HepG2 (cell line): ENCODE results near the gene SNRPD1. TPM values are rescaled to one million over a fixed set of nuclear protein-coding genes. Genes with fewer than 3 reads are reported as not detected.

Source experiments
- CERS6 ChIP-seq: sonication (generic); formaldehyde crosslinking; IDR thresholded peaks from 2 replicates; pipeline ENCODE4 v1.5.0; 2020; ENCODE audit warnings: missing genetic modification reagents
- FOSL1 ChIP-seq: sonication (generic); formaldehyde crosslinking; IDR thresholded peaks from 2 replicates; pipeline ENCODE4 v1.9.0; 2021; ENCODE audit warnings: missing genetic modification reagents, borderline replicate concordance
- FOXC1 ChIP-seq: sonication (generic); formaldehyde crosslinking; IDR thresholded peaks from 2 replicates; pipeline ENCODE4 v1.8.0; 2022; ENCODE audit warnings: mild to moderate bottlenecking, missing genetic modification reagents, borderline replicate concordance
- HNRNPLL ChIP-seq: fragments of 200-400 bp; formaldehyde crosslinking; IDR thresholded peaks from 2 replicates; pipeline ENCODE4 v1.6.1; 2017; ENCODE audit warnings: mild to moderate bottlenecking, low read depth, low read length; ENCODE audit not compliant: poor library complexity, severe bottlenecking
- MAFG ChIP-seq: sonication (generic); formaldehyde crosslinking; IDR thresholded peaks from 2 replicates; pipeline ENCODE4 v1.5.1; 2020; ENCODE audit warnings: mild to moderate bottlenecking, missing genetic modification reagents
- RBFOX2 ChIP-seq: fragments of 200-400 bp; formaldehyde crosslinking; IDR thresholded peaks from 2 replicates; pipeline ENCODE4 v1.6.1; 2017; ENCODE audit warnings: low read depth, mild to moderate bottlenecking, low read length
- SAP130 ChIP-seq: IDR thresholded peaks from 2 replicates; pipeline ENCODE4 v1.6.1; 2016; ENCODE audit warnings: low read depth
- SOX13 ChIP-seq, 3 experiments: fragments of 450-650 bp in 1 of 3; sonication (generic) in 1 of 3; formaldehyde crosslinking in 1 of 3; IDR thresholded peaks in 2 of 3; conservative IDR thresholded peaks in 1 of 3; 2 replicates each; pipeline versions ENCODE4 v1.5.0 to v1.6.1; 2016 to 2020; ENCODE audit warnings: antibody characterized with exemption in 1 of 3, mild to moderate bottlenecking in 1 of 3, missing compliant biosample characterization in 1 of 3, missing genetic modification reagents in 1 of 3, moderate library complexity in 1 of 3
- SP5 ChIP-seq: IDR thresholded peaks from 2 replicates; pipeline ENCODE4 v1.6.1; 2016; ENCODE audit warnings: low read depth, borderline replicate concordance
- TCF7 ChIP-seq: sonication (generic); IDR thresholded peaks from 2 replicates; pipeline ENCODE4 v1.6.1; 2016; ENCODE audit warnings: antibody characterized with exemption, low read depth
- THAP11 ChIP-seq: IDR thresholded peaks from 2 replicates; pipeline ENCODE4 v1.6.1; 2016; ENCODE audit warnings: missing biosample characterization, missing genetic modification reagents
- ZMYM4 ChIP-seq: sonication (generic); formaldehyde crosslinking; IDR thresholded peaks from 2 replicates; pipeline ENCODE4 v1.8.1; 2023; ENCODE audit warnings: mild to moderate bottlenecking, missing genetic modification reagents
- ZNF12 ChIP-seq: sonication (generic); formaldehyde crosslinking; IDR thresholded peaks from 2 replicates; pipeline ENCODE4 v1.5.0; 2020; ENCODE audit warnings: missing genetic modification reagents
- ZNF234 ChIP-seq: sonication (generic); formaldehyde crosslinking; conservative IDR thresholded peaks from 2 replicates; pipeline ENCODE4 v1.5.1; 2020; ENCODE audit warnings: mild to moderate bottlenecking, missing genetic modification reagents
- ZNF235 ChIP-seq: sonication (generic); formaldehyde crosslinking; IDR thresholded peaks from 2 replicates; pipeline ENCODE4 v1.8.1; 2023; ENCODE audit warnings: mild to moderate bottlenecking, missing genetic modification reagents, borderline replicate concordance
- ZNF574 ChIP-seq: sonication (generic); formaldehyde crosslinking; IDR thresholded peaks from 2 replicates; pipeline ENCODE4 v1.4.0; 2020; ENCODE audit warnings: missing genetic modification reagents
- ZNF704 ChIP-seq: sonication (generic); formaldehyde crosslinking; IDR thresholded peaks from 2 replicates; pipeline ENCODE4 v1.8.1; 2023; ENCODE audit warnings: mild to moderate bottlenecking, inconsistent platforms, moderate library complexity, missing genetic modification reagents, borderline replicate concordance
- ZNF713 ChIP-seq: sonication (generic); formaldehyde crosslinking; IDR thresholded peaks from 2 replicates; pipeline ENCODE4 v1.4.0; 2020; ENCODE audit warnings: mild to moderate bottlenecking, missing genetic modification reagents
- ZSCAN31 ChIP-seq: sonication (generic); formaldehyde crosslinking; IDR thresholded peaks from 2 replicates; pipeline ENCODE4 v1.5.0; 2020; ENCODE audit warnings: low read depth, mild to moderate bottlenecking, missing genetic modification reagents
- polyA plus RNA-seq, 8 experiments: library from polyadenylated mRNA; depleted of rRNA in 3 of 8; stranded (reverse) in 7 of 8; unstranded in 1 of 8; fragments of >200 nt; fragmentation: Illumina TruSeq in 4 of 8; extraction: Trizol in 4 of 8; gene quantifications; 2 replicates each; pipeline versions ENCODE4 v1.2.1 to v1.2.3, GENCODE V29; 2011 to 2016; ENCODE audit warnings: low read depth in 4 of 8, missing spikeins in 1 of 8, mixed read lengths in 1 of 8; ENCODE audit not compliant: insufficient read depth in 1 of 8
- total RNA-seq, 5 experiments: library from RNA; depleted of rRNA; stranded (reverse); fragments of >200 nt; fragmentation: Illumina TruSeq; extraction: Trizol; gene quantifications; 2 replicates each; pipeline ENCODE4 v1.2.3, GENCODE V29; 2016; ENCODE audit warnings: low read depth in 1 of 5

The SNRPD1 gene
- total and polyA plus RNA-seq, 2 of the 13 experiments (the other 11 are each of a cell fraction or from before 2014, with no cell fraction given): 22.7 to 275 TPM

- TF ChIP-seq ZSCAN31 (no peak), THAP11 (no peak), MAFG (CRISPR knock-in tag) (no peak), HNRNPLL (no peak), ZNF12 (CRISPR knock-in tag) (no peak), ZNF235 (CRISPR knock-in tag) (no peak), CERS6 (CRISPR knock-in tag) (no peak), ZMYM4 (CRISPR knock-in tag) (peak; percentile 36), TCF7 (no peak), ZNF574 (peak; percentile 21; the same call in 1 of the 2 replicates), SP5 (CRISPR knock-in tag) (no peak), ZNF713 (CRISPR knock-in tag) (no peak), ZNF704 (CRISPR knock-in tag) (no peak), ZNF234 (CRISPR knock-in tag) (no peak), SAP130 (CRISPR knock-in tag) (peak; percentile 31; the same call in 1 of the 2 replicates), FOXC1 (CRISPR knock-in tag) (no peak), SOX13 (IDR thresholded peaks at IDR 0.05) (no peak), SOX13 (CRISPR knock-in tag; conservative IDR thresholded peaks at IDR 0.05 in 1 of 2, IDR thresholded peaks at IDR 0.05 in 1 of 2) (no peak), FOSL1 (CRISPR knock-in tag) (no peak), RBFOX2 (no peak)
These were observed 13.2 kb upstream of the SNRPD1 start (continued) for GRCh38 chr18:21598726-21599584.
